Esophagus muscularis mucosa (tissue), 3 donors: ENCODE results near the gene MLN.

Experiments used
- POLR2AphosphoS5 ChIP-seq, 2 donors: sonication (generic); formaldehyde crosslinking; IDR thresholded peaks; one replicate each; pipeline ENCODE4 v1.6.1; 2017; ENCODE audit warnings: antibody characterized with exemption in 2 of 2
- TF ChIP-seq, protein P1 (sequence below), 3 experiments: fragments of 200-600 bp in 2 of 3; fragments of 450-650 bp in 1 of 3; sonication (generic) in 2 of 3; IDR thresholded peaks; one replicate each; pipeline ENCODE4 v1.5.1; 2017 to 2019; ENCODE audit warnings: antibody characterized with exemption in 3 of 3, mild to moderate bottlenecking in 2 of 3, moderate library complexity in 1 of 3

GRCh38 chr6:33756211-33756954 is 47.4 kb downstream of the MLN start:
- TF ChIP-seq POLR2AphosphoS5 (IDR thresholded peaks at IDR 0.05) = no peak
- TF ChIP-seq, protein P1, sequence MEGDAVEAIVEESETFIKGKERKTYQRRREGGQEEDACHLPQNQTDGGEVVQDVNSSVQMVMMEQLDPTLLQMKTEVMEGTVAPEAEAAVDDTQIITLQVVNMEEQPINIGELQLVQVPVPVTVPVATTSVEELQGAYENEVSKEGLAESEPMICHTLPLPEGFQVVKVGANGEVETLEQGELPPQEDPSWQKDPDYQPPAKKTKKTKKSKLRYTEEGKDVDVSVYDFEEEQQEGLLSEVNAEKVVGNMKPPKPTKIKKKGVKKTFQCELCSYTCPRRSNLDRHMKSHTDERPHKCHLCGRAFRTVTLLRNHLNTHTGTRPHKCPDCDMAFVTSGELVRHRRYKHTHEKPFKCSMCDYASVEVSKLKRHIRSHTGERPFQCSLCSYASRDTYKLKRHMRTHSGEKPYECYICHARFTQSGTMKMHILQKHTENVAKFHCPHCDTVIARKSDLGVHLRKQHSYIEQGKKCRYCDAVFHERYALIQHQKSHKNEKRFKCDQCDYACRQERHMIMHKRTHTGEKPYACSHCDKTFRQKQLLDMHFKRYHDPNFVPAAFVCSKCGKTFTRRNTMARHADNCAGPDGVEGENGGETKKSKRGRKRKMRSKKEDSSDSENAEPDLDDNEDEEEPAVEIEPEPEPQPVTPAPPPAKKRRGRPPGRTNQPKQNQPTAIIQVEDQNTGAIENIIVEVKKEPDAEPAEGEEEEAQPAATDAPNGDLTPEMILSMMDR (IDR thresholded peaks at IDR 0.05) = no peak
